ENCODE measurements around the gene ADAM17. TPM values are rescaled to one million over a fixed set of nuclear protein-coding genes. Genes with fewer than 3 reads are reported as not detected.

The ADAM17 gene
- total RNA-seq, 1 donor from 2014 or later = 28.1 TPM

GRCh38 chr2:9536504-9536903 lies 19.1 kb downstream of the ADAM17 start:
- H3K4me3 ChIP-seq (ENCODE audit: low read depth, low read length) = no peak overlapping the region
- DNase-seq (ENCODE audit: low read depth) = no peak
- TF ChIP-seq CTCF (conservative IDR thresholded peaks at IDR 0.05; ENCODE audit: low read depth, low read length) = no peak

- no peak for TF ChIP-seq CTCF (conservative IDR thresholded peaks at IDR 0.05; ENCODE audit: low read depth, low read length)
- no peak for DNase-seq (ENCODE audit: low read depth)
- no peak overlapping the region for H3K4me3 ChIP-seq (ENCODE audit: low read depth, low read length)
These were observed 20.5 kb downstream of the ADAM17 start for GRCh38 chr2:9535177-9535576.

GRCh38 chr2:9533663-9534062 lies 22.0 kb downstream of the ADAM17 start:
- no peak overlapping the region for H3K4me3 ChIP-seq (ENCODE audit: low read depth, low read length)
- no peak for TF ChIP-seq CTCF (conservative IDR thresholded peaks at IDR 0.05; ENCODE audit: low read depth, low read length)
- DNase-seq (ENCODE audit: low read depth) = no peak

- H3K4me3 ChIP-seq (ENCODE audit: low read depth, low read length) = no peak overlapping the region
- TF ChIP-seq CTCF (conservative IDR thresholded peaks at IDR 0.05; ENCODE audit: low read depth, low read length) = no peak
- DNase-seq (ENCODE audit: low read depth) = no peak
These were observed 23.2 kb downstream of the ADAM17 start for GRCh38 chr2:9532421-9532820.

GRCh38 chr2:9527995-9528787 lies 27.4 kb downstream of the ADAM17 start:
- H3K4me3 ChIP-seq (ENCODE audit: low read depth, low read length) = no peak overlapping the region
- TF ChIP-seq CTCF (conservative IDR thresholded peaks at IDR 0.05; ENCODE audit: low read depth, low read length) = no peak
- DNase-seq (ENCODE audit: low read depth) = no peak

- TF ChIP-seq CTCF (conservative IDR thresholded peaks at IDR 0.05; ENCODE audit: low read depth, low read length) = no peak
- no peak overlapping the region for H3K4me3 ChIP-seq (ENCODE audit: low read depth, low read length)
- no peak for DNase-seq (ENCODE audit: low read depth)
These were observed 30.4 kb downstream of the ADAM17 start for GRCh38 chr2:9525266-9525665.

GRCh38 chr2:9524291-9524690 lies 31.3 kb downstream of the ADAM17 start:
- DNase-seq (ENCODE audit: low read depth) = no peak
- no peak for TF ChIP-seq CTCF (conservative IDR thresholded peaks at IDR 0.05; ENCODE audit: low read depth, low read length)
- no peak overlapping the region for H3K4me3 ChIP-seq (ENCODE audit: low read depth, low read length)
